Measurements from ENCODE around the gene LHX8.
"Not testable (repeated sequence)": the region's sequence is repeated elsewhere in the genome, so short reads cannot be mapped to it uniquely, and the experiment has no call there.

The LHX8 gene

GRCh38 chr1:75171876-75172275 lies 37.7 kb downstream of the LHX8 start:
- Histone ChIP-seq H3K27ac (ENCODE audit: low read length) (no peak overlapping the region), H3K4me1 (ENCODE audit: control insufficient read depth, insufficient read depth, low read length) (no peaks in the 10 kb centered on the region), H3K4me3 (ENCODE audit: low read length in 2 of 2) (no peak overlapping the region), H3K9me3 (ENCODE audit: control insufficient read depth in 2 of 2, low read length in 2 of 2) (no peaks in the 10 kb centered on the region), H3K36me3 (ENCODE audit: control insufficient read depth in 2 of 2, insufficient read depth in 2 of 2, low read length in 2 of 2) (no peaks in the 10 kb centered on the region), H3K9ac (ENCODE audit: low read length in 2 of 2) (no peak overlapping the region), H3K27me3 (ENCODE audit: control insufficient read depth in 1 of 2, insufficient read depth in 2 of 2, low read length in 2 of 2) (no peaks in the 10 kb centered on the region)

- no peaks in the 10 kb centered on the region for H3K9me3 ChIP-seq (ENCODE audit: control insufficient read depth in 2 of 2, low read length in 2 of 2)
- H3K4me3 ChIP-seq (ENCODE audit: low read length in 2 of 2): no peak overlapping the region
- no peak overlapping the region for H3K9ac ChIP-seq (ENCODE audit: low read length in 2 of 2)
- no peaks in the 10 kb centered on the region for H3K27me3 ChIP-seq (ENCODE audit: control insufficient read depth in 1 of 2, insufficient read depth in 2 of 2, low read length in 2 of 2)
- H3K4me1 ChIP-seq (ENCODE audit: control insufficient read depth, insufficient read depth, low read length): no peaks in the 10 kb centered on the region
- no peaks in the 10 kb centered on the region for H3K36me3 ChIP-seq (ENCODE audit: control insufficient read depth in 2 of 2, insufficient read depth in 2 of 2, low read length in 2 of 2)
- no peak overlapping the region for H3K27ac ChIP-seq (ENCODE audit: low read length)
Observed at GRCh38 chr1:75172556-75172955, 38.4 kb downstream of the LHX8 start.

- H3K27ac ChIP-seq (ENCODE audit: low read length): no peak overlapping the region
- H3K36me3 ChIP-seq (ENCODE audit: control insufficient read depth in 2 of 2, insufficient read depth in 2 of 2, low read length in 2 of 2): no peaks in the 10 kb centered on the region
- no peak overlapping the region for H3K4me3 ChIP-seq (ENCODE audit: low read length in 2 of 2)
- no peaks in the 10 kb centered on the region for H3K9me3 ChIP-seq (ENCODE audit: control insufficient read depth in 2 of 2, low read length in 2 of 2)
- H3K9ac ChIP-seq (ENCODE audit: low read length in 2 of 2): no peak overlapping the region
- no peaks in the 10 kb centered on the region for H3K27me3 ChIP-seq (ENCODE audit: control insufficient read depth in 1 of 2, insufficient read depth in 2 of 2, low read length in 2 of 2)
- no peaks in the 10 kb centered on the region for H3K4me1 ChIP-seq (ENCODE audit: control insufficient read depth, insufficient read depth, low read length)
Observed at GRCh38 chr1:75174031-75174760, 40.0 kb downstream of the LHX8 start.

DNA sequence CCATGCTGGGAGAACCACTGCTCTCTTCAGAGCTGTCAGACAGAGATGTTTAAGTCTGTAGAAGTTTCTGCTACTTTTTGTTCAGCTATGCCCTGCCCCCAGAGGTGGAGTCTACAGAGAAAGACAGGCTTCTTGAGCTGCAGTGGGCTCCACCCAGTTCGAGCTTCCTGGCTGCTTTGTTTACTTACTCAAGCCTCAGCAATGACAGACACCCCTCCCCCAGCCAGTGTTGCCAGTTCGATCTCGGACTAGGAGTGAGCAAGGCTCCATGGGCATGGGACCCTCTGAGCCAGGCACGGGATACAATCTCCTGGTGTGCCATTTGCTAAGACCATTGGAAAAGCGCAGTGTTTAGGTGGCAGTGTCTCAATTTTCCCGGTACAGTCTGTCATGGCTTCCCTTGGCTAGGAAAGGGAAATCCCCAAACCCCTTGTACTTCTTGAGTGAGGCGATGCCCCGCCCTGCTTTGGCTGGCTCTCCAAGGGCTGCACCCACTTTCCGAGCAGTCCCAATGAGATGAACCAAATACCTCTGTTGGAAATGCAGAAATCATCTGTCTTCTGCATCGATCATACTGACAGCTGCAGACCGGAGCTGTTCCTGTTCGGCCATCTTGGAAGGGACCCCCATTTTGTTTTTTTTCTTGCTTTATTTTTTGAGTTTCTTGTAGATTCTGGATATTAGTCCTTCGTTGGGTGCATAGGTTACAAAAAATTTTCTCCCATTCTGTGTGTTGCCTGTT lies 47.2 kb downstream of the LHX8 start:
- not testable (repeated sequence) for H3K9ac ChIP-seq (ENCODE audit: low read length in 2 of 2); H3K9me3 ChIP-seq (ENCODE audit: control insufficient read depth in 2 of 2, low read length in 2 of 2); H3K36me3 ChIP-seq (ENCODE audit: control insufficient read depth in 2 of 2, insufficient read depth in 2 of 2, low read length in 2 of 2); H3K27ac ChIP-seq (ENCODE audit: low read length); H3K27me3 ChIP-seq (ENCODE audit: control insufficient read depth in 1 of 2, insufficient read depth in 2 of 2, low read length in 2 of 2); H3K4me3 ChIP-seq (ENCODE audit: low read length in 2 of 2); H3K4me1 ChIP-seq (ENCODE audit: control insufficient read depth, insufficient read depth, low read length)

GRCh38 chr1:75188892-75189291 lies 54.7 kb downstream of the LHX8 start:
- H3K9ac ChIP-seq (ENCODE audit: low read length in 2 of 2): no peak overlapping the region
- H3K27me3 ChIP-seq (ENCODE audit: control insufficient read depth in 1 of 2, insufficient read depth in 2 of 2, low read length in 2 of 2): no peaks in the 10 kb centered on the region
- H3K4me3 ChIP-seq (ENCODE audit: low read length in 2 of 2): no peak overlapping the region
- no peaks in the 10 kb centered on the region for H3K4me1 ChIP-seq (ENCODE audit: control insufficient read depth, insufficient read depth, low read length)
- no peak overlapping the region for H3K27ac ChIP-seq (ENCODE audit: low read length)
- H3K36me3 ChIP-seq (ENCODE audit: control insufficient read depth in 2 of 2, insufficient read depth in 2 of 2, low read length in 2 of 2): no peaks in the 10 kb centered on the region
- H3K9me3 ChIP-seq (ENCODE audit: control insufficient read depth in 2 of 2, low read length in 2 of 2): no peaks in the 10 kb centered on the region

GRCh38 chr1:75198163-75198562 lies 64.0 kb downstream of the LHX8 start:
- no peaks in the 10 kb centered on the region for H3K36me3 ChIP-seq (ENCODE audit: control insufficient read depth in 2 of 2, insufficient read depth in 2 of 2, low read length in 2 of 2)
- H3K9ac ChIP-seq (ENCODE audit: low read length in 2 of 2): no peak overlapping the region
- H3K4me3 ChIP-seq (ENCODE audit: low read length in 2 of 2): no peak overlapping the region
- H3K27me3 ChIP-seq (ENCODE audit: control insufficient read depth in 1 of 2, insufficient read depth in 2 of 2, low read length in 2 of 2): peaks cover 0 to 3% of the 10 kb centered on the region in 2 donors
- H3K4me1 ChIP-seq (ENCODE audit: control insufficient read depth, insufficient read depth, low read length): no peaks in the 10 kb centered on the region
- no peaks in the 10 kb centered on the region for H3K9me3 ChIP-seq (ENCODE audit: control insufficient read depth in 2 of 2, low read length in 2 of 2)
- H3K27ac ChIP-seq (ENCODE audit: low read length): no peak overlapping the region

DNA sequence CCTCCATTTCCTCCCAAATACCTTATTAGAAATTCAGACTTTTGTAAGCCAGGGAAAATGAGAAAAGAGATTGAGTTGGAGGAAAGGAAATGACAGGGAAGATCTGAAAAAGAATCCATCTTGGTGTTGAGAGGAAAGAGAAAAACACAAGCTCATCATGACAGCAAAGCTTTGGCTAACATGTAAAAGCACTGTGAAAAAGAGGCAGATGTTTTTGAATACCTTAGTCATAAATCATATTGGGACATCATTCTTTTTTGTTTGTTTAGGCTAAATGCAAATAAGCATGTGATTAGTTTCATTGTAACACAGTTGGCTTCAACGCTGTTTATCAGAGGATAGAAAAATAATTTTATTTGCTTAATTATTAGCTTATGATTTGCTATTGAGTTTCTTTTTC lies 64.6 kb downstream of the LHX8 start:
- Histone ChIP-seq H3K9ac (ENCODE audit: low read length in 2 of 2) (no peak overlapping the region), H3K27me3 (ENCODE audit: control insufficient read depth in 1 of 2, insufficient read depth in 2 of 2, low read length in 2 of 2) (peaks cover 0 to 3% of the 10 kb centered on the region in 2 donors), H3K36me3 (ENCODE audit: control insufficient read depth in 2 of 2, insufficient read depth in 2 of 2, low read length in 2 of 2) (no peaks in the 10 kb centered on the region), H3K4me1 (ENCODE audit: control insufficient read depth, insufficient read depth, low read length) (no peaks in the 10 kb centered on the region), H3K4me3 (ENCODE audit: low read length in 2 of 2) (no peak overlapping the region), H3K9me3 (ENCODE audit: control insufficient read depth in 2 of 2, low read length in 2 of 2) (no peaks in the 10 kb centered on the region), H3K27ac (ENCODE audit: low read length) (no peak overlapping the region)

- no peaks in the 10 kb centered on the region for H3K4me1 ChIP-seq (ENCODE audit: control insufficient read depth, insufficient read depth, low read length)
- no peaks in the 10 kb centered on the region for H3K9me3 ChIP-seq (ENCODE audit: control insufficient read depth in 2 of 2, low read length in 2 of 2)
- H3K27ac ChIP-seq (ENCODE audit: low read length): no peak overlapping the region
- no peak overlapping the region for H3K9ac ChIP-seq (ENCODE audit: low read length in 2 of 2)
- H3K4me3 ChIP-seq (ENCODE audit: low read length in 2 of 2): no peak overlapping the region
- no peaks in the 10 kb centered on the region for H3K36me3 ChIP-seq (ENCODE audit: control insufficient read depth in 2 of 2, insufficient read depth in 2 of 2, low read length in 2 of 2)
- peaks cover 0 to 3% of the 10 kb centered on the region in 2 donors for H3K27me3 ChIP-seq (ENCODE audit: control insufficient read depth in 1 of 2, insufficient read depth in 2 of 2, low read length in 2 of 2)
Observed at GRCh38 chr1:75202751-75203150, 68.6 kb downstream of the LHX8 start.

- no peak overlapping the region for H3K9ac ChIP-seq (ENCODE audit: low read length in 2 of 2)
- no peaks in the 10 kb centered on the region for H3K4me1 ChIP-seq (ENCODE audit: control insufficient read depth, insufficient read depth, low read length)
- no peaks in the 10 kb centered on the region for H3K36me3 ChIP-seq (ENCODE audit: control insufficient read depth in 2 of 2, insufficient read depth in 2 of 2, low read length in 2 of 2)
- no peak overlapping the region for H3K27ac ChIP-seq (ENCODE audit: low read length)
- no peaks in the 10 kb centered on the region for H3K27me3 ChIP-seq (ENCODE audit: control insufficient read depth in 1 of 2, insufficient read depth in 2 of 2, low read length in 2 of 2)
- no peaks in the 10 kb centered on the region for H3K9me3 ChIP-seq (ENCODE audit: control insufficient read depth in 2 of 2, low read length in 2 of 2)
- H3K4me3 ChIP-seq (ENCODE audit: low read length in 2 of 2): no peak overlapping the region
Observed at GRCh38 chr1:75203415-75204277, 69.5 kb downstream of the LHX8 start.

GRCh38 chr1:75208862-75209261 lies 74.7 kb downstream of the LHX8 start:
- Histone ChIP-seq H3K27ac (ENCODE audit: low read length) (no peak overlapping the region), H3K4me1 (ENCODE audit: control insufficient read depth, insufficient read depth, low read length) (no peaks in the 10 kb centered on the region), H3K27me3 (ENCODE audit: control insufficient read depth in 1 of 2, insufficient read depth in 2 of 2, low read length in 2 of 2) (no peaks in the 10 kb centered on the region), H3K9me3 (ENCODE audit: control insufficient read depth in 2 of 2, low read length in 2 of 2) (no peaks in the 10 kb centered on the region), H3K36me3 (ENCODE audit: control insufficient read depth in 2 of 2, insufficient read depth in 2 of 2, low read length in 2 of 2) (no peaks in the 10 kb centered on the region), H3K9ac (ENCODE audit: low read length in 2 of 2) (no peak overlapping the region), H3K4me3 (ENCODE audit: low read length in 2 of 2) (no peak overlapping the region)

Data from stomach smooth muscle (tissue), 2 donors.